Hair follicular keratinocyte (primary cell): Measurements from ENCODE around the gene SYT15. TPM values are rescaled to one million over a fixed set of nuclear protein-coding genes. Genes with fewer than 3 reads are reported as not detected.

Experiments used
- total RNA-seq: library from RNA; depleted of rRNA; stranded (reverse); fragments of >200 nt; gene quantifications from 2 replicates; pipeline ENCODE4 v1.2.3, GENCODE V29; 2015

SYT15 gene
- under 0.01 and 0.08 TPM in 2 replicates for total RNA-seq

DNA sequence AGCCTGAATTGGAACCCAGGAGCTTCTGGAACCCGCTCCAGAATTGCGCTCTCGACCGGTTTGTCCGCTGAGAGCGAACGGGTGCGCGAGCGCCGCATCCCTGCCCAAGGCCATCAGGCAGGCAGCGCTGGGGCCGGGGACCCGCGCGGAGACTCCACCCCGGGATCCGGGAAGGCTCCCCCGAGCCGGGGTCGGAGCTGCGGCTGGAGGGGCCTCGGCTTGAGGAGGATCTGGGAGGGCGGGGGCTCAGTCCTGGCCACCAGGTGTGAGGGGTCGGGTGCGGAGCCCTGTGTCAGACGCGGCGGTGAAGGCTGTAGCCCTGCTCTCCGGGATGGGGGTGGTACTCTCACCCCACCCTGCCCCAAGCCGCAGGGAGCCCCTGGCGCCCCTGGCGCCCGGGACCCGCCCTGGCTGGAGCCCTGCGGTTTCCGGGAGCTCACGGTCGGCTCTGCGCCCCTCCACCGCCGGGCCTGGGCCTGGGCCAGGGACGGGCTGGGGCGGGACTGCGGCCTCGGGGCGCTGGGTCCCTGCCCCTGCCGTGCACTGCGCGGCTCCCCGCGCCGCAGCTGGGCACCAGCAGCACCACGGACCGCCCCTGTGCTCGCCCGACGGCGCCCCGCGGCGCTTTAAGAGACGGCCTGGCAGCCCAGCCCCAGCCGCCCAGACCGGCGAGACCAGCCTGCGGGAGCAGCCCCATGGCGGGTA, at the start of gene SYT15:
Gene SYT15 (plus strand): TSS at position 655 of the 705 bp plus-strand sequence. CDS start 41 bp downstream, at position 696.

DNA sequence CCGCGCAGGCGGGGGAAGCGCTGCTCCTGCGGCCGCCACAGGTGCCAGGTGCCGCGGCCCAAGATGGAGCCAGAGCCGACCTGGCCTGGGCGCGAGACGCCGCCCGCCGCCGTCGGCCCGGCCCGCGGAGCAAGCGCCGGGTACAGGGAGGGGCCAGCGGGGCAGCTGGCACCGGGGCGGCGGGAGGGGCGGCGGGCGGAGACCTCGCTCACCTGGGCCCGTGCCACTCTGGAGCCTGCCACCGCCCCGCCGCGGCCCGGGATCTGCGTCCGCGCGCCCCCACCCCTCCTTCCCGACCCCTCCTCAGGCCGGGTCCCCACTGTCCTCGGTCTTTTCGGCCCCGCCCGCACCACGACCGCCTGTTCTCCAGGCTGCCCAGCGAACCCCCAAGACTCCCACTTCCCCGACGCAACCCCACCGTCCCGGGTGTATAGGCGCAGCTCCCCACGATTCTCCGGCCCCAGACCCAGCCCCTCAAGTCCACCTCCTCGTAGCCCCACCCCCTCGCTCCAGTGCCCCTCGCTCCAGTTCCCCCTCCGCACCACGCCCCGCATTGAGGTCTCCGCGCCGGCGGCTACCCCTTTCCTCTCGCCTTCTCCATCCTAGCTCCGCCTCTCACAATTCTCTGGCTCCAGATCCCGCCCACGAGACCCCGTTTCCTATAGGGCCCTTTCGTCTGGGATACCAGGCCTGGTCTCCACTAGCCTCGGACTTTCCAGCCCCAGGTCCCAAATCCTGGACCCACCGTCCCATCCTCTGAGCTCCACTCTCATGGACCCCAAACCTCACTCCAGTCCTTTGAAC, 22.2 kb upstream of the SYT15 start, which contains the start of gene GPRIN2:
Gene GPRIN2 (minus strand): TSS at position 144 of the 804 bp plus-strand sequence. CDS start 5,922 bp downstream, outside the sequence.

Other genes with a start within 250 kb of the SYT15 start
- 196 and 272 TPM in 2 replicates for gene ANXA8L1, start 203.4 kb upstream of the SYT15 start, total RNA-seq
- gene NPY4R, start 113.2 kb upstream of the SYT15 start, total RNA-seq = not detected in 2 replicates
- gene GPRIN2, start 22.5 kb upstream of the SYT15 start, total RNA-seq = 0.11 and 0.55 TPM in 2 replicates